ENCODE data around the gene BTNL2. TPM values are rescaled to one million over a fixed set of nuclear protein-coding genes. Genes with fewer than 3 reads are reported as not detected.

Gene BTNL2
- total and polyA plus RNA-seq, 2 of the 13 experiments (the other 11 are each of a cell fraction or from before 2014, with no cell fraction given) = not detected

- Histone ChIP-seq H3K9ac (ENCODE audit: insufficient read depth, low read depth, low read length) (no peak overlapping the region), H3K79me2 (ENCODE audit: insufficient read depth, low read length) (no peaks in the 10 kb centered on the region), H4K20me1 (ENCODE audit: insufficient read depth, low read length) (no peaks in the 10 kb centered on the region), H3K9me3 (ENCODE audit: low read length) (no peaks in the 10 kb centered on the region), H3K4me2 (ENCODE audit: low read depth, low read length) (no peak overlapping the region), H2AFZ (ENCODE audit: low read length) (no peak overlapping the region), H3K4me1 (ENCODE audit: insufficient read depth, low read length) (no peaks in the 10 kb centered on the region), H3K27ac (ENCODE audit: extremely low read length, insufficient read depth, low read length) (no peak overlapping the region), H3K4me3 (replicated peaks in 1 of 3; ENCODE audit: insufficient read depth in 1 of 3, low read depth in 2 of 3, low read length in 3 of 3) (no peak overlapping the region), H3K36me3 (replicated peaks in 1 of 2; ENCODE audit: control insufficient read depth in 1 of 2, insufficient read depth in 2 of 2, low read length in 2 of 2) (no peaks in the 10 kb centered on the region), H3K27me3 (ENCODE audit: control insufficient read depth in 1 of 2, insufficient read depth in 2 of 2, low read length in 2 of 2) (peaks cover 0 to 3% of the 10 kb centered on the region in 2 experiments; a peak in 2 of 5 replicates)
- FAIRE-seq (no peak), DNase-seq (ENCODE audit: low spot score) (no peak), ATAC-seq (no peak)
- BruUV-seq (replicated peaks) = no TSS peak
- TF ChIP-seq MIXL1 (CRISPR knock-in tag; IDR thresholded peaks at IDR 0.05) = no peak
- TF ChIP-seq ZNF124 (CRISPR knock-in tag; IDR thresholded peaks at IDR 0.05) = no peak
- TF ChIP-seq HNF1A (IDR thresholded peaks at IDR 0.05; ENCODE audit: low read depth) = no peak
- TF ChIP-seq HNF1A (CRISPR knock-in tag; IDR thresholded peaks at IDR 0.05; ENCODE audit: borderline replicate concordance) = no peak
- TF ChIP-seq MAF1 (CRISPR knock-in tag; IDR thresholded peaks at IDR 0.05; ENCODE audit: borderline replicate concordance) = no peak
- TF ChIP-seq NCOR1 (IDR thresholded peaks at IDR 0.05; ENCODE audit: borderline replicate concordance, low read length) = no peak
- TF ChIP-seq SAFB2 (CRISPR knock-in tag; IDR thresholded peaks at IDR 0.05; ENCODE audit: borderline replicate concordance, low read depth) = no peak
- no peak for TF ChIP-seq ATAD3A (CRISPR knock-in tag; IDR thresholded peaks at IDR 0.05)
- no peak for TF ChIP-seq HOXD1 (CRISPR knock-in tag; IDR thresholded peaks at IDR 0.05)
- TF ChIP-seq ZNF574 (CRISPR knock-in tag; IDR thresholded peaks at IDR 0.05) = no peak
- no peak for TF ChIP-seq ZNF687 (CRISPR knock-in tag; IDR thresholded peaks at IDR 0.05)
- TF ChIP-seq ZNF234 (CRISPR knock-in tag; conservative IDR thresholded peaks at IDR 0.05) = no peak
- in situ Hi-C loops (cut with HindIII; ENCODE audit: extremely low pct_ligation_motif_present, low pct_unique_long_range_greater_than_20kb) (no loop called here), intact Hi-C loops (cut with micrococcal nuclease; ENCODE audit: unreplicated experiment) (no loop called here)
- ChIA-PET CTCF (ENCODE audit: low intra/inter-chr PET ratio, low total read pairs) (no interaction called here), POLR2A (no interaction called here)
- 0% methylated on average over 2 of the region's 2 CpGs for WGBS (ENCODE audit: low lambda C conversion rate)
Observed at GRCh38 chr6:32444433-32444832, 37.5 kb upstream of the BTNL2 start.
